Measurements from ENCODE around the gene SIRPB1. TPM values are rescaled to one million over a fixed set of nuclear protein-coding genes. Genes with fewer than 3 reads are reported as not detected.

SIRPB1 gene
- total RNA-seq: 3.7 TPM

DNA sequence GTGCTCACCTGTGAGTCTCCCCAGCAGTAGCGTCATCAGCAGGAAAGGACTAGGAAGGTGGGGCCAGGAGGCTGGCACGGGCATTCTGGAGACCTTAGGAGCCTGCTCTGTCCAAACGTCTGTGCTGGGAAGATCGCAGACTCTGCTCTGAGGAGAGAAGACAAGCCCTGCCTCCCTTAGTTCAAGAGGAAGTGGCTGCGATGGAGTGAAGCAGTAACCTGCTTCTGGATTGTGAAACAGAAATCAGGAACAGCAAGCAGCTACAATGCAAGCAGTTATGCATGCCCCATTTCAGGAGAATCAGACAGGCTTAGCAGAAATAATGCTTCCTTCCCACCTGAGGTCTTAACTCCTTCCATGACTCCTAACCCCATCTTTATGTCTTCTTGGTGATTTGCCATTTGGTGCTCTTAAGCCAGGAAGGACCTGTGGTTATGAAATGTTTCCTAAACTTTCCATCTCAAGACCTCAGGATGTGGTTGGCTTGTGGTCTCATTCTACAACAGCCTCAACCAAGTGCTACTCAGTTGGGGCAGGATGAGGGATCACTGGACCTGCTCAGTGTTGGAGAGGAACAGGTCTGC, at the start of gene SIRPB1:
SIRPB1 (minus strand) TSS at position 149 of the 584 bp plus-strand sequence; CDS start at position 84, 65 bp downstream.
- no peaks in the 10 kb centered on the region for H3K36me3 ChIP-seq (ENCODE audit: control insufficient read depth in 3 of 3, insufficient read depth in 3 of 3, low read length in 3 of 3)
- no peak within 1 kb of the TSS for H3K27ac ChIP-seq (ENCODE audit: low read depth, low read length)
- H3K9me3 ChIP-seq (ENCODE audit: control insufficient read depth in 3 of 3, low read length in 3 of 3): peaks cover 0 to 2% (median 0%) of the 10 kb centered on the region in 3 donors
- no peaks in the 10 kb centered on the region for H3K4me1 ChIP-seq (ENCODE audit: control insufficient read depth in 3 of 3, insufficient read depth in 3 of 3, low read length in 3 of 3)
- H3K9ac ChIP-seq (ENCODE audit: low read depth in 1 of 3, low read length in 3 of 3): no peak within 1 kb of the TSS
- no peaks in the 10 kb centered on the region for H3K27me3 ChIP-seq (ENCODE audit: control insufficient read depth in 3 of 3, insufficient read depth in 3 of 3, low read length in 3 of 3)
- H3K4me3 ChIP-seq (ENCODE audit: low read length in 3 of 3): no peak within 1 kb of the TSS

- Histone ChIP-seq H3K27ac (ENCODE audit: low read depth, low read length) (peak overlapping the region; percentile 28), H3K4me3 (ENCODE audit: low read length in 3 of 3) (no peak overlapping the region), H3K27me3 (ENCODE audit: control insufficient read depth in 3 of 3, insufficient read depth in 3 of 3, low read length in 3 of 3) (no peaks in the 10 kb centered on the region)
These were observed 49.5 kb upstream of the SIRPB1 start for GRCh38 chr20:1669304-1669703.

DNA sequence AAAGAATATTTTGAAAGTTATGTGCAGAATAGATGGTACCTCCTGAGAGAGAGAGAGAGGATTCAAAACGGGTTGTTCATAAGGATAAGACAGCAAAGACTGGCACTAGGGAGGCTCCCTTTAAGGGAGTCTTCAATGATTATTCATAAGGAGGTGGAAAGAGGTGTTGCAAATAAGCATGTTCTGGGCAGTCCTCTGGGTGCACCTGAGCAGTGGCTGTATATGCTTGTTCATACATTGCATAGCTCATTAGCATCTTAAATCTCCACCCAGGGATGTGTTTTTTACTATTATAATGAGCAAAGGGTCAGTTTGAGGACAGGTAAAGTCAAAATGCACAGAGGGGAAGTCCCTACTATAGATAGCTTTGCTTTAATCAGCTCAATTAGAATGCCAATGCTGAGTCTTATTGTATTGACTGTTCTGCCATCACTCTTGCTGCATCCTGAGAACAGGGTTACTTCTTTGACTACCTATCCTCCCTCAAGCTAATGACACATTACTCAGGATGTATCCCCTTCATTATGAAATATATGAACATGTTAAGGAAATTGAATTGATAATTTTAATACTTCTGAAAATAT, 47.8 kb upstream of the SIRPB1 start:
- H3K4me1 ChIP-seq (ENCODE audit: control insufficient read depth in 3 of 3, insufficient read depth in 3 of 3, low read length in 3 of 3): no peaks in the 10 kb centered on the region
- H3K36me3 ChIP-seq (ENCODE audit: control insufficient read depth in 3 of 3, insufficient read depth in 3 of 3, low read length in 3 of 3): no peaks in the 10 kb centered on the region
- H3K9ac ChIP-seq (ENCODE audit: low read depth in 1 of 3, low read length in 3 of 3): no peak overlapping the region
- no peaks in the 10 kb centered on the region for H3K27me3 ChIP-seq (ENCODE audit: control insufficient read depth in 3 of 3, insufficient read depth in 3 of 3, low read length in 3 of 3)
- H3K4me3 ChIP-seq (ENCODE audit: low read length in 3 of 3): no peak overlapping the region
- no peak overlapping the region for H3K27ac ChIP-seq (ENCODE audit: low read depth, low read length)
- no peaks in the 10 kb centered on the region for H3K9me3 ChIP-seq (ENCODE audit: control insufficient read depth in 3 of 3, low read length in 3 of 3)

More at GRCh38 chr20:1669304-1669703, 49.5 kb upstream of the SIRPB1 start:
- Histone ChIP-seq H3K9ac (ENCODE audit: low read depth in 1 of 3, low read length in 3 of 3) (no peak overlapping the region), H3K4me1 (ENCODE audit: control insufficient read depth in 3 of 3, insufficient read depth in 3 of 3, low read length in 3 of 3) (no peaks in the 10 kb centered on the region), H3K9me3 (ENCODE audit: control insufficient read depth in 3 of 3, low read length in 3 of 3) (no peaks in the 10 kb centered on the region), H3K36me3 (ENCODE audit: control insufficient read depth in 3 of 3, insufficient read depth in 3 of 3, low read length in 3 of 3) (no peaks in the 10 kb centered on the region)

GRCh38 chr20:1666802-1667201, 47.0 kb upstream of the SIRPB1 start:
- Histone ChIP-seq H3K9ac (ENCODE audit: low read depth in 1 of 3, low read length in 3 of 3) (no peak overlapping the region), H3K27me3 (ENCODE audit: control insufficient read depth in 3 of 3, insufficient read depth in 3 of 3, low read length in 3 of 3) (no peaks in the 10 kb centered on the region), H3K4me3 (ENCODE audit: low read length in 3 of 3) (no peak overlapping the region), H3K9me3 (ENCODE audit: control insufficient read depth in 3 of 3, low read length in 3 of 3) (no peaks in the 10 kb centered on the region), H3K4me1 (ENCODE audit: control insufficient read depth in 3 of 3, insufficient read depth in 3 of 3, low read length in 3 of 3) (no peaks in the 10 kb centered on the region), H3K27ac (ENCODE audit: low read depth, low read length) (no peak overlapping the region), H3K36me3 (ENCODE audit: control insufficient read depth in 3 of 3, insufficient read depth in 3 of 3, low read length in 3 of 3) (no peaks in the 10 kb centered on the region)

GRCh38 chr20:1665345-1665744, 45.5 kb upstream of the SIRPB1 start:
- H3K36me3 ChIP-seq (ENCODE audit: control insufficient read depth in 3 of 3, insufficient read depth in 3 of 3, low read length in 3 of 3): no peaks in the 10 kb centered on the region
- H3K9ac ChIP-seq (ENCODE audit: low read depth in 1 of 3, low read length in 3 of 3): no peak overlapping the region
- no peak overlapping the region for H3K4me3 ChIP-seq (ENCODE audit: low read length in 3 of 3)
- no peak overlapping the region for H3K27ac ChIP-seq (ENCODE audit: low read depth, low read length)
- H3K27me3 ChIP-seq (ENCODE audit: control insufficient read depth in 3 of 3, insufficient read depth in 3 of 3, low read length in 3 of 3): no peaks in the 10 kb centered on the region
- no peaks in the 10 kb centered on the region for H3K4me1 ChIP-seq (ENCODE audit: control insufficient read depth in 3 of 3, insufficient read depth in 3 of 3, low read length in 3 of 3)
- no peaks in the 10 kb centered on the region for H3K9me3 ChIP-seq (ENCODE audit: control insufficient read depth in 3 of 3, low read length in 3 of 3)

- Histone ChIP-seq H3K27me3 (ENCODE audit: control insufficient read depth in 3 of 3, insufficient read depth in 3 of 3, low read length in 3 of 3) (no peaks in the 10 kb centered on the region), H3K27ac (ENCODE audit: low read depth, low read length) (no peak overlapping the region)
These were observed 45.1 kb upstream of the SIRPB1 start for GRCh38 chr20:1664911-1665310.

GRCh38 chr20:1663917-1664316, 44.1 kb upstream of the SIRPB1 start:
- Histone ChIP-seq H3K9ac (ENCODE audit: low read depth in 1 of 3, low read length in 3 of 3) (no peak overlapping the region), H3K4me1 (ENCODE audit: control insufficient read depth in 3 of 3, insufficient read depth in 3 of 3, low read length in 3 of 3) (no peaks in the 10 kb centered on the region), H3K36me3 (ENCODE audit: control insufficient read depth in 3 of 3, insufficient read depth in 3 of 3, low read length in 3 of 3) (no peaks in the 10 kb centered on the region), H3K27me3 (ENCODE audit: control insufficient read depth in 3 of 3, insufficient read depth in 3 of 3, low read length in 3 of 3) (no peaks in the 10 kb centered on the region), H3K27ac (ENCODE audit: low read depth, low read length) (no peak overlapping the region), H3K4me3 (ENCODE audit: low read length in 3 of 3) (no peak overlapping the region), H3K9me3 (ENCODE audit: control insufficient read depth in 3 of 3, low read length in 3 of 3) (no peaks in the 10 kb centered on the region)

More at GRCh38 chr20:1664911-1665310, 45.1 kb upstream of the SIRPB1 start:
- H3K4me3 ChIP-seq (ENCODE audit: low read length in 3 of 3): no peak overlapping the region
- H3K9me3 ChIP-seq (ENCODE audit: control insufficient read depth in 3 of 3, low read length in 3 of 3): no peaks in the 10 kb centered on the region
- no peaks in the 10 kb centered on the region for H3K4me1 ChIP-seq (ENCODE audit: control insufficient read depth in 3 of 3, insufficient read depth in 3 of 3, low read length in 3 of 3)
- H3K36me3 ChIP-seq (ENCODE audit: control insufficient read depth in 3 of 3, insufficient read depth in 3 of 3, low read length in 3 of 3): no peaks in the 10 kb centered on the region
- no peak overlapping the region for H3K9ac ChIP-seq (ENCODE audit: low read depth in 1 of 3, low read length in 3 of 3)

GRCh38 chr20:1661542-1662299, 41.9 kb upstream of the SIRPB1 start:
- Histone ChIP-seq H3K27me3 (ENCODE audit: control insufficient read depth in 3 of 3, insufficient read depth in 3 of 3, low read length in 3 of 3) (peaks cover 0 to 3% (median 0%) of the 10 kb centered on the region in 3 donors), H3K9me3 (ENCODE audit: control insufficient read depth in 3 of 3, low read length in 3 of 3) (no peaks in the 10 kb centered on the region), H3K9ac (ENCODE audit: low read depth in 1 of 3, low read length in 3 of 3) (no peak overlapping the region), H3K36me3 (ENCODE audit: control insufficient read depth in 3 of 3, insufficient read depth in 3 of 3, low read length in 3 of 3) (no peaks in the 10 kb centered on the region), H3K27ac (ENCODE audit: low read depth, low read length) (no peak overlapping the region), H3K4me1 (ENCODE audit: control insufficient read depth in 3 of 3, insufficient read depth in 3 of 3, low read length in 3 of 3) (no peaks in the 10 kb centered on the region), H3K4me3 (ENCODE audit: low read length in 3 of 3) (no peak overlapping the region)

DNA sequence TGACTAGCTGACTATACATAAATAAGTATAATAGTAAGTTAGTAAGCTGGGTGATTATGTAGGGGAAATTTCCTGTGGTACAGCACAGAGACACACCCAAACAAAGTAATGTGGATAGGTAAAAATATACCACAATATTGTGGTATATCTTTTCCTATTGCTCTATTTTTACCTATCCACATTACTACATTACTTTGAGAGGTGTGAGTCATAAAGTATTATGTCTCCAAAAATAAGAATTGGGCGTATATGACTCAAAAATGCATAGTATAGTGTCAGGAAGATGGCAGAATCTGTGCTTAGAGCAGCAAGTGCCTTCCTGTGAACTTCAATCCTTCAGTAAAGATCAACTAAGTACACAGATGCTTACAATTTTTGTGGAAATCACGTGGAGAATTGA, 40.4 kb upstream of the SIRPB1 start:
- no peak overlapping the region for H3K27ac ChIP-seq (ENCODE audit: low read depth, low read length)
- peaks cover 0 to 3% (median 0%) of the 10 kb centered on the region in 3 donors for H3K27me3 ChIP-seq (ENCODE audit: control insufficient read depth in 3 of 3, insufficient read depth in 3 of 3, low read length in 3 of 3)
- no peaks in the 10 kb centered on the region for H3K36me3 ChIP-seq (ENCODE audit: control insufficient read depth in 3 of 3, insufficient read depth in 3 of 3, low read length in 3 of 3)
- H3K4me1 ChIP-seq (ENCODE audit: control insufficient read depth in 3 of 3, insufficient read depth in 3 of 3, low read length in 3 of 3): no peaks in the 10 kb centered on the region
- H3K9me3 ChIP-seq (ENCODE audit: control insufficient read depth in 3 of 3, low read length in 3 of 3): no peaks in the 10 kb centered on the region
- no peak overlapping the region for H3K9ac ChIP-seq (ENCODE audit: low read depth in 1 of 3, low read length in 3 of 3)
- H3K4me3 ChIP-seq (ENCODE audit: low read length in 3 of 3): no peak overlapping the region
